ENCODE data around the gene CAPZB. TPM values are rescaled to one million over a fixed set of nuclear protein-coding genes. Genes with fewer than 3 reads are reported as not detected.

Gene CAPZB
- polyA plus RNA-seq, 2 of the 4 experiments (the other 2 are of a cell fraction), result 133 to 296 TPM

GRCh38 chr1:19489996-19490395 is 4.7 kb upstream of the CAPZB start:
- CTCF ChIA-PET, result interaction anchor here (0.6 to 1.6 kb wide), 2 partner anchors 15 to 161 kb away, joined by 3 to 5 read pairs; no protein-coding TSS in a partner anchor

GRCh38 chr1:19488136-19488535 is 2.8 kb upstream of the CAPZB start:
- ChIA-PET CTCF (interaction anchor here (0.6 to 3.4 kb wide), 13 partner anchors 10 to 162 kb away, joined by 3 to 16 read pairs (median 4); no protein-coding TSS in a partner anchor), POLR2A (interaction anchor here (0.6 to 1.2 kb wide), 3 partner anchors 8 to 20 kb away, joined by 3 to 7 read pairs (median 3); no protein-coding TSS in a partner anchor)
- Histone ChIP-seq H3K4me2 (no peak overlapping the region), H3K4me3 (no peak overlapping the region), H3K9me3 (no peaks in the 10 kb centered on the region), H3K4me1 (peaks cover 25% of the 10 kb centered on the region), H3K27ac (no peak overlapping the region)
- 82% methylated on average over 2 of the region's 7 CpGs for WGBS (ENCODE audit: missing lambda C conversion rate)
- ATAC-seq, result no peak
- no peak for DNase-seq (ENCODE audit: low read depth in 1 of 2, low spot score in 1 of 2)
- no peak for TF ChIP-seq HES2 (IDR thresholded peaks at IDR 0.05)
- no peak for TF ChIP-seq ZC3H11A (IDR thresholded peaks at IDR 0.05)
- no peak for TF ChIP-seq USF2 (IDR thresholded peaks at IDR 0.05)
- TF ChIP-seq RNF2 (IDR thresholded peaks at IDR 0.05; ENCODE audit: borderline replicate concordance, low read depth), result no peak
- no peak for TF ChIP-seq HDAC2 (IDR thresholded peaks at IDR 0.05)
- TF ChIP-seq POLR2AphosphoS2 (conservative IDR thresholded peaks at IDR 0.05; ENCODE audit: low read length), result no peak
- TF ChIP-seq TP53 (CRISPR knock-in tag; IDR thresholded peaks at IDR 0.05), result no peak
- no peak for TF ChIP-seq FOSB (CRISPR knock-in tag; IDR thresholded peaks at IDR 0.05)
- TF ChIP-seq MYC (IDR thresholded peaks at IDR 0.05; ENCODE audit: borderline replicate concordance, low read length), result no peak
- no peak for TF ChIP-seq ZNF302 (CRISPR knock-in tag; IDR thresholded peaks at IDR 0.05)
- TF ChIP-seq HOXA7 (CRISPR knock-in tag; IDR thresholded peaks at IDR 0.05), result no peak
- TF ChIP-seq, protein P1, sequence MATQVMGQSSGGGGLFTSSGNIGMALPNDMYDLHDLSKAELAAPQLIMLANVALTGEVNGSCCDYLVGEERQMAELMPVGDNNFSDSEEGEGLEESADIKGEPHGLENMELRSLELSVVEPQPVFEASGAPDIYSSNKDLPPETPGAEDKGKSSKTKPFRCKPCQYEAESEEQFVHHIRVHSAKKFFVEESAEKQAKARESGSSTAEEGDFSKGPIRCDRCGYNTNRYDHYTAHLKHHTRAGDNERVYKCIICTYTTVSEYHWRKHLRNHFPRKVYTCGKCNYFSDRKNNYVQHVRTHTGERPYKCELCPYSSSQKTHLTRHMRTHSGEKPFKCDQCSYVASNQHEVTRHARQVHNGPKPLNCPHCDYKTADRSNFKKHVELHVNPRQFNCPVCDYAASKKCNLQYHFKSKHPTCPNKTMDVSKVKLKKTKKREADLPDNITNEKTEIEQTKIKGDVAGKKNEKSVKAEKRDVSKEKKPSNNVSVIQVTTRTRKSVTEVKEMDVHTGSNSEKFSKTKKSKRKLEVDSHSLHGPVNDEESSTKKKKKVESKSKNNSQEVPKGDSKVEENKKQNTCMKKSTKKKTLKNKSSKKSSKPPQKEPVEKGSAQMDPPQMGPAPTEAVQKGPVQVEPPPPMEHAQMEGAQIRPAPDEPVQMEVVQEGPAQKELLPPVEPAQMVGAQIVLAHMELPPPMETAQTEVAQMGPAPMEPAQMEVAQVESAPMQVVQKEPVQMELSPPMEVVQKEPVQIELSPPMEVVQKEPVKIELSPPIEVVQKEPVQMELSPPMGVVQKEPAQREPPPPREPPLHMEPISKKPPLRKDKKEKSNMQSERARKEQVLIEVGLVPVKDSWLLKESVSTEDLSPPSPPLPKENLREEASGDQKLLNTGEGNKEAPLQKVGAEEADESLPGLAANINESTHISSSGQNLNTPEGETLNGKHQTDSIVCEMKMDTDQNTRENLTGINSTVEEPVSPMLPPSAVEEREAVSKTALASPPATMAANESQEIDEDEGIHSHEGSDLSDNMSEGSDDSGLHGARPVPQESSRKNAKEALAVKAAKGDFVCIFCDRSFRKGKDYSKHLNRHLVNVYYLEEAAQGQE (IDR thresholded peaks at IDR 0.05), result no peak
- no peak for FAIRE-seq

More at GRCh38 chr1:19489996-19490395, 4.7 kb upstream of the CAPZB start:
- ATAC-seq (no peak), DNase-seq (ENCODE audit: low read depth in 1 of 2, low spot score in 1 of 2) (no peak), FAIRE-seq (no peak)
- TF ChIP-seq BHLHE40 (IDR thresholded peaks at IDR 0.05; ENCODE audit: low read depth, low read length) (no peak), CBX8 (IDR thresholded peaks at IDR 0.05) (no peak), HOXA7 (CRISPR knock-in tag; IDR thresholded peaks at IDR 0.05) (no peak), EHMT2 (IDR thresholded peaks at IDR 0.05; ENCODE audit: low read depth) (no peak), EP300 (IDR thresholded peaks at IDR 0.05) (no peak), ZNF302 (CRISPR knock-in tag; IDR thresholded peaks at IDR 0.05) (no peak), TP53 (CRISPR knock-in tag; IDR thresholded peaks at IDR 0.05) (no peak), CHD2 (IDR thresholded peaks at IDR 0.05; ENCODE audit: low read length, partially characterized antibody) (no peak), HEYL (CRISPR knock-in tag; IDR thresholded peaks at IDR 0.05) (no peak), HOXB13 (CRISPR knock-in tag; IDR thresholded peaks at IDR 0.05; ENCODE audit: low read depth) (no peak), SREBF2 (IDR thresholded peaks at IDR 0.05) (no peak), JUN (IDR thresholded peaks at IDR 0.05) (no peak), EHF (CRISPR knock-in tag; IDR thresholded peaks at IDR 0.05) (no peak), HOXB5 (CRISPR knock-in tag; IDR thresholded peaks at IDR 0.05) (no peak)
- TF ChIP-seq, protein P2, sequence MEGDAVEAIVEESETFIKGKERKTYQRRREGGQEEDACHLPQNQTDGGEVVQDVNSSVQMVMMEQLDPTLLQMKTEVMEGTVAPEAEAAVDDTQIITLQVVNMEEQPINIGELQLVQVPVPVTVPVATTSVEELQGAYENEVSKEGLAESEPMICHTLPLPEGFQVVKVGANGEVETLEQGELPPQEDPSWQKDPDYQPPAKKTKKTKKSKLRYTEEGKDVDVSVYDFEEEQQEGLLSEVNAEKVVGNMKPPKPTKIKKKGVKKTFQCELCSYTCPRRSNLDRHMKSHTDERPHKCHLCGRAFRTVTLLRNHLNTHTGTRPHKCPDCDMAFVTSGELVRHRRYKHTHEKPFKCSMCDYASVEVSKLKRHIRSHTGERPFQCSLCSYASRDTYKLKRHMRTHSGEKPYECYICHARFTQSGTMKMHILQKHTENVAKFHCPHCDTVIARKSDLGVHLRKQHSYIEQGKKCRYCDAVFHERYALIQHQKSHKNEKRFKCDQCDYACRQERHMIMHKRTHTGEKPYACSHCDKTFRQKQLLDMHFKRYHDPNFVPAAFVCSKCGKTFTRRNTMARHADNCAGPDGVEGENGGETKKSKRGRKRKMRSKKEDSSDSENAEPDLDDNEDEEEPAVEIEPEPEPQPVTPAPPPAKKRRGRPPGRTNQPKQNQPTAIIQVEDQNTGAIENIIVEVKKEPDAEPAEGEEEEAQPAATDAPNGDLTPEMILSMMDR (IDR thresholded peaks at IDR 0.05), result no peak
- POLR2A ChIA-PET, result no interaction called here
- Histone ChIP-seq H3K27ac (no peak overlapping the region), H3K9me3 (no peaks in the 10 kb centered on the region), H3K4me3 (no peak overlapping the region), H3K4me2 (no peak overlapping the region), H3K4me1 (peaks cover 15% of the 10 kb centered on the region)
- 98% methylated on average over 2 of the region's 2 CpGs for WGBS (ENCODE audit: missing lambda C conversion rate)

Measured in A549 (cell line).